T-helper 2 cell treated with Interferon-gamma antibody and Interleukin-4, amounts not matched to agents 100 ng/mL and 5 ng/mL, for 36 hours (primary cell): Measurements from ENCODE around the gene CASP5. TPM values are rescaled to one million over a fixed set of nuclear protein-coding genes. Genes with fewer than 3 reads are reported as not detected.
"Not testable (repeated sequence)": the region's sequence is repeated elsewhere in the genome, so short reads cannot be mapped to it uniquely, and the experiment has no call there.

Experiments used
- intact Hi-C: fragments of 100-400 bp; cut with micrococcal nuclease; formaldehyde crosslinking; loops from one replicate; pipeline ENCODE4 v1.15.1; 2023
- total RNA-seq: library from RNA; stranded (reverse); gene quantifications from 2 replicates; pipeline ENCODE4 v1.2.3, GENCODE V29; 2022

Gene CASP5
- total RNA-seq: not detected in 2 replicates

DNA sequence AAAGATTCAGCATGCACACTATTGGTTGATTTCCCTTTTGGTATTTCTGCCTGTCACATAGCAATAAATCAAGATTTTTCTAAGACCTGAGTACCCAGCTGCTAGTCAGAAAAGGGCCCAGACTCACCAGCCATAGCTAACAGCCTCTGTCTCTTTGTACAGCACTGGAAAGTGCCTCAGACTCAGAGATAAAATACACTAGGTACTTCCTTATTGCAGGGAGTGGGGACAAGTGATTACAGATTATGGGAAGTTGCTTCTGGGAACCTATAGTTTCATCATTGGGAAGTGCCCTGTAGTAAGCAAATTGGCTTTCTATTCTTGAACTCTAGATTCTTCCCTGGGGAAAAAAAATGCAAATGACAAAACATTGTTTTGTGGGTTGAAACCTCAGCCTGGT is at the start of gene CASP5:
Gene CASP5 (minus strand): TSS at position 166 of the 400 bp plus-strand sequence. CDS start 32 bp downstream, at position 134.
- intact Hi-C loops: no loop called here

DNA sequence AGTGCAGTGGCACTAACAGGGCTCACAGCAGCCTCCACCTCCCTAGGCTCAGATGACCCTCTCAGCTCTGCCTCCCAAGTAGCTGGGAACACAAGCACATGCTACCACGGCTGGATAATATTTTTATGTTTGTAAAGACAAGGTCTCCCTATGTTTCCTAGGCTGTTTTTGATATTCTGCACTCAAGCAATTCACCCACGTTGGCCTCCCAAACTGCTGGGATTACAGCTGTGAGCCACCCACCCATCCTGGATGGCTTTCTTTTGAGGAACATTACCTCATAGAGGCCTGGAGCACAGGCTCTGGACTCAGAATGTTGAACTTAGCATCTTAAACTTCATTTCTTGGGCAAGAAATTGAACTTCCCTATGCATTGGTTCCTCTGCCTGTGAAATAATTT is 49.1 kb upstream of the CASP5 start:
- intact Hi-C loops: not testable (repeated sequence)

DNA sequence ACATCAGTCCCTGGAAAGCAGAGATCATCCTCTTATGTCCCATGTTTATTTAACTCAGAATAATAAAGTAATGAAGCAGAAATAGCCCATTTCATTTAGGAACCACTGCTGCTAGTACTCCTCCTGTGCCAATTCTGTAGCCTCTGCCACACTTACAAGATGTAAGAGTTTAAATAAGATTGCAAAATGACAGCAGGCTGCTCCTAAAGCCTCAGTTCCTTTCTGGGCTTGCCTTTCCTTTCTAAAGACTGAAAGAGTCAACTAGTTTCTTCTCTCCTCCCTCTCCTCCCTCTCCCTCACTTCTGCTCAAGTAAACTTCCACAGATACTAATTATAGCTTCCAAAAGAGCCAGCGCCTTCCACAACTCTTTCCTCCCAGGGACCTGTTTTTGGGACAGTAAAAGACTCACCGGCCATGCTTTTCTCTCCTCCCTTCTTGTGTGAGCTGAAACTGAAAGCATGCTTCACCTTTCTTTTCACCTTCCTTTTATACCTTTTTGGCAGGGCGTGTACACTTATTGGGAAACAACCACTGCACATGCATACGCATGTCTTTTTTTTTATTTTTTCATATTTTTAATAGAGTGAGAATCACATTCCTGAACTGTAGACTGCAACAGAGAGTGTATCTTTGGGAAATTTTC is 48.2 kb upstream of the CASP5 start:
- intact Hi-C loops: no loop called here

DNA sequence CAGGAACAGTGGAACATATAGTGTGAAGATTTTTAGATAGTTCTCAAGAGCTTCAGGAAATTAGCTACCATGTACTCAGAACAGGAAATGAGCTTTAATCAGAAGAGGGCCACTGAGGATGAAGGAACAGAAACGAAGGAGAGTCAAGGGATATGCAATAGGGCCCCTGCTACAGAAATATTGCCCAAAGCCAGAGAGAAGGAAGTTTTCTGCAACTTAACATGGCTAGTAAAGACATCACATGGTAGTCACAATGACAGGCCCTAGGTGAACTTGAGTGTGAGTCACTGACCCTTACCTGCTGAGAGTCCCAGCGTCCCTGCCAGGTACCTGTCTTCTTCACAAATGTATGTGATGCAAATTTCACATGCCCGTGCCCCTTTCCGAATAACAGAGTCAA is 47.3 kb upstream of the CASP5 start:
- intact Hi-C loops: no loop called here

DNA sequence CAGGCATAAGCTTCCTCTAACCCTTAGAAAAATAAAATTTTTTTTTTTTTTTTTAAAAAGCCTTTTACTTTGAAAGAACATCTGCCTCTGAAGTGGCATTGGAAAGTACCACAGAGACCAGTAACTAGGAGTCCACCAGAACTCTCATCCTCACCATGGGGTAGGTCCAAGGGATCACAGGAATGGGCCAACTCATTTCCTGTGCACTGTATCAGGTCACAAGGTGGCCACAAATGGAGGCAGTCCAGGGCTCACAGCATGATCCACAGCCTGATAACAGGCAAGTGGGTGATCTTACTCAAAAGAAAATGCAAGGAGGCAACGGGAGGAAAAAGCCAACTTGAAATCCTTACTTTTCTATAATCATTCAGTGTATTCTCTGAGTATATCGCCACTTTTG is 46.8 kb upstream of the CASP5 start:
- intact Hi-C loops: not testable (repeated sequence)

DNA sequence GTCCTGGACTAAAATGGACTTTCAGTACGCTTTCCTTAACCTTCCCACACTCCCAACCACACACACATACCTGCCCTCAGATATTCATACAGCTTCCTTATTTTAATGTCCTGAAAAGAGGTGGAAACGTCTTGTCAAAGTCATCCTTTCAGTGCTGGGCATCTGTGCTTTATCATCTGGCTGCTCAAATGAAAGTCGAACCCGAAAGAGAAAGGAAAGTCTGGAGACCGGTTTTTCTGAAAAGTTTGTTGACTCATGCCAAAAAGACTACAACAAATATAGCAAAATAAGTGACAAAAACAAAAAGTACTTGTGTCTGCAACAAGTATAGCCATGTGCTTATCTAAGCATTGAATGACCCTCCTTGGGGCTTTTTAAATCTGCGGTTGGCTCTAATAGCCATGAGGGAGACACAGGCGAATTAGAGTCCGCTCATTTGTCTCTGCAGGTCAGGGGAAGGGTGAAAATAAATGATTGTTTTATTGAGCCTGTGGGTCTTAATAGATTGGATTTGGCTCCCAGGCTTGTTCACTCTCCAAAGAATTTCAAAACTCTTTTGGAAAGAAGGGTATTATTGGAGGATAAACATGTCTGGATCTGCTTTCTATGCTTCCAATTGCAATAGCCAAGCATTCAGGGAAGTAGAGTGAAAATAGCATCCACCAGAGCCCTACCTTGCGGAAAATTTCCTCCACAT is 40.4 kb upstream of the CASP5 start:
- intact Hi-C loops: not testable (repeated sequence)

DNA sequence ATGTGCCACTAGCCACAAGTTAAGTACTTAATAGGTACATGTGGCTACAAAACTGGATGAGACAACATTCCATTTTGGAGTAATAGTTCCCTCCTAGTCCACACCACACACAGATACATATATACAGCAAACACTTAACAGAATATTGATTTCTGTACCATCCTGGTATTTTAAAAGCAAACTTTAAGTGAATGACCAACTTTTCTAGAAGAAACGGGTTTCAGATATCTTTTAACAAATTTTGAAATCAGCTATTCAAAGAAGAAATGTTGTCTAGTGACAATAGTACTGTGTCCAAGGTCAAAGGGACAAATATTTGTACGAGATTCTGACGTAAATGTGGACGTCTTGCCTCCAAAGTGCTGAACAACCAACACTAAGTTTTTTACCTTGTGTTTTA is 34.5 kb upstream of the CASP5 start:
- intact Hi-C loops: no loop called here

DNA sequence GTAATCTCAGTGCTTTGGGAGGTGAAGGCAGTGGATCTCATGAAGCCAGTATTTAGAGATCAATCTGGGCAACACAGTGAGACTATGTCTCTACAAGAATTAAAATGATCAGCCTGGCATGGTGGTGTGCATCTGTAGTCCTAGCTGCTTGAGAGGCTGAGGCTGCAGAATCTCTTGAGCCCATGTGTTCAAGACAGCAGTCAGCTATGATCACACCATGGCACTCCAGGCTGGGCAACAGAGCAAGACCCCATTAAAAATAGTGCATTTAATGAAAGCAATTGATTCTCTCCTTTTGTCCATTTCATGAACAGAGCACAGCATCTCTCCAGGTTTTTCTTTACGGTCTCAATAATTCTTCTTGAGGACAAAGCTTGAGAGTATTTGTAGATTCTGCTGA is 33.5 kb upstream of the CASP5 start:
- intact Hi-C loops: no loop called here

DNA sequence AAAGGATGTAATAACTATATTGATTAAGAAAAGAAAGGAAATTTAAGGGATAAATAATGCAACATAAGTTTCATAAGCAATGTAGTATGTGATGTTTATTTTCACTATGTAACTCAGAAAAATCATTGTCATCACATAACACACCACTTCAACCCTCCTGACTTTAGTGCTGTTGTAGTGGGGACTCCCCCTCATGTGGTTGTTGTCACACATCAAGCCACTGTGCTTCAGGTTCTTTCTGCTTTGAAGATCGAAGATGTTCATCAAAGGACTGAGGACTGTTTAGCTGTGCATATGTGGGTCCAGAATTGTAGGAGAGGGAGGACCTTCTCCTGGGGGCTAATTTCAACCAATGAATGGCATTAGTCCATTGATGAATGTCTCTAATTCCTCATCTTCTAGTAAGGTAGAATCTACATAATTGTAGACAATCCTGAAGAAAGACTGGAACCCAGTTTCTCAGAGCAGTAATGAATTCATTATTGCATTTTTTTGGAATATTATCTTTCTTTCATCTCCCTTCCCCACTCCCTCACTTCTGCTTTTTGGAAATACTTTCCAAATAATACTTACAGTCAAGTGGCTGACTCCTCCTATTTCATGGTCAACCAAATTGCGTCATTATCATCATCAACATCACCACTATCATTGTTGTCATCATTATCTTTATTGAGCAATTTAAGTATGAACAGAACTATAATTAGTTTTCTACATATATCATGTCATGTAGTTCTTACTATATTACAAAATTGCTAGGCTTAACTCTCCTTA is 31.9 kb upstream of the CASP5 start:
- intact Hi-C loops: no loop called here

DNA sequence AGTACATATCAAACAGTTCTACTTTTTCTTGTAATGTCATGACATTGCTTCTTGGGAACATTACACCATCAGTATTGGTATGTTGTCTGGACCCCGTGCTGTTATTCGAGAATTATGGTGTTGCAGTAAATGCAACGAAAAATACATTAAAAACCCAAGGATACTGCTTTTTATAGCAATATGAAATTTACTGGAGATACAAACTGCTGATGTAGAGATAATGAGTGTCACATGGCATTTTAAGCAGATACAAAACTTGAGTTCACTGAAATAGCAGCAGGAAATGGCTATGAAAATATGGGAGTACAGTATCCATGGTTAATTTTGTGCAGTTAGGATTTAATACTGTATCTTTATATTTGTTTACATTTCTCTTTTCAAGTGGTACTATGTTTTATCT is 29.5 kb upstream of the CASP5 start:
- intact Hi-C loops: no loop called here

DNA sequence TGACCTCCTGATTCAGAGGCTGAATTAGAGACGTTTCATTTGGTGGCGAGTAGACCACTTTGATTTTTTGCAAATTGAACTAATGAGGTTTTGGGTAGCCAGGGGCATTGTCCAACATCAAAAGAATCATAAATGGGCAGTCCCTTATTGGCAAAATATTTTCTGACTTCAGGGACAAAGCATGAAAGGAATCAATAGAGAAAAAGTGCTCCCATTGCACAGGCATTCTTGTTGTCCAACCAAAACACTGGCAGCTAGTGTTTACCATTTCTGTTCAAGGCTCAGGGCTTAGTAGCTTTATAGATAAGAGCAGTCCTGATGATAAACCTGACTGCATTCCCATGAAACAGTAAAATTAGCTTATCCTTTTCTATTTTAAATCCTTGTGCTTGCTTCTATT is 28.6 kb upstream of the CASP5 start:
- intact Hi-C loops: no loop called here

DNA sequence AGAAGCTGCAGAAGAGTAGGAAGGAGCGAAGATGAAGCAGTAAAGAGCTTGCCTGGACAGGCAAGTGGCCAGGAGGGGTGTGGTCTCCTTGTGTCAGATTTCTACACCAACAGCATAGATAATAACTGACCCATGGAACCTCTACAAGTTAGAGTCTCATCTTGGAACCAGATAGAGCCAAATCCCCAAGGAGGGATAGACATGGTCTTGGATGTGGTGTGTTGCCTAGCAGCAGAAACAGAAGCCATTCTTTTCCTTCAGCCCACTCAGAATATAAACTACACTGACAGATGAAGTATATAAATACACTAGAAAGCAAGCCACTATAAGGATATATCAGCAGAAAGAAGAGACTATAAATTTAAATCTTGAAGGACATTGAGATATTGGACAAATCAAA is 26.5 kb upstream of the CASP5 start:
- intact Hi-C loops: loop anchor here (5.0 kb wide), 1 partner anchor 442 kb away; no protein-coding TSS in a partner anchor

DNA sequence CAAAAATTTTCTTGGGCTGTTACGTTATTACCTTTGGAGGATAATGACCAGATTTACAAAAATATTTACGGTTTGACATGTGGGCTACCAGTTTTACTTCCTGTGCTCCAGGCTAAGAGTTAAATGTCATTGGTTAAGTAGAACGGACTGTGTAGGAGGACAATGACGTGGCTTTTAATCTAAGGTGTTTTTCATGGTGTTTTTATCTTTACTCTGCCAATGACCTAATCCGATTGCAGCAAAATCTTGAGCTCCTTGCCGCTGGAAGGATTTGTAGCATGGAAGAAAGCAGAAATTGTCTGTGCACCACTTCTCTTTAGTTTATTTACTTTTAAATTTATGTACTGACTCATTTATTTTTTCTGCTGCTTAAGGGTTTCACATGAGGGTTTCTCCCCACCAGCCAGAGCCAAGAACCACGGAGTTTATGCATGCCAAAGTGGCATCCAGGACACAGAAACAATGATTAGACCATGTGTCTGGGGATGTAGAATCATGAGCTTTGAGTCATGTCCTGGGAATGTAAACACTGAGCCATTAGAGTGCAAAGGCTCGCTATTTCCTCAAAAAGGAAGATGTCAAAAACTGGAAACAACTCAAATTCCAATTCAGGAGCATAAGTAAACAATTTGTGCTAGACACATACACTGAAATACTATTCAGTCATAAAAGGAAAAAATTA is 24.1 kb upstream of the CASP5 start:
- intact Hi-C loops: loop anchor here (5.0 kb wide), 1 partner anchor 440 kb away; no protein-coding TSS in a partner anchor

DNA sequence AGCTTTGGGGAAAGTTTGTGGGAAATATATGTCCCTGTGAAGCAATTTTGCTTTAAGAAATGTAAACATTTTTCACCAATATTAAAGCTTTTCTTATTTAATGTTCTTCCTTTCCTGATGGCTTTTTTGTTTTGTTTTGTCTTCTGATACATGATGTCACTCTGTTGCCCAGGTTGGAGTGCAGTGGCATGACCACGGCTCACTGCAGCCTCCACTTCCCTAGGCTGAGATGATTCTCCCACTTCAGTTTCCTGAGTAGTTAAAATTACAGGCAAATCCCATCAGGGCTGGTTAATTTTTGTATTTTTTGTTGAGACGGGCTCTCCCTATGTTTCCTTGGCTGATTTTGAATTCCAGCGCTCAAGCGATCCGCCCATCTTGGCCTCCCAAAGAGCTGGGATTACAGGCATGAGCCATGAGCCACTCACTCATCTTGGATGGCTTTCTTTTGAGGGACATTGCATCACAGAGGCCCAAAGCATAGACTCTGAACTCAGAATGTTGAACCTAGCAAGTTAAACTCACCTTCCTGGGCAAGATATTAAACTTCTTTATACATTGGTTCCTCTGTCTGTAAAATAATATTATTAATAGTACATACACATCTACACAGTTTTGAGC is 22.8 kb upstream of the CASP5 start:
- intact Hi-C loops: loop anchor here (2.0 to 5.0 kb wide), 2 partner anchors 77 to 438 kb away; partner anchors contain the start of gene CASP4

DNA sequence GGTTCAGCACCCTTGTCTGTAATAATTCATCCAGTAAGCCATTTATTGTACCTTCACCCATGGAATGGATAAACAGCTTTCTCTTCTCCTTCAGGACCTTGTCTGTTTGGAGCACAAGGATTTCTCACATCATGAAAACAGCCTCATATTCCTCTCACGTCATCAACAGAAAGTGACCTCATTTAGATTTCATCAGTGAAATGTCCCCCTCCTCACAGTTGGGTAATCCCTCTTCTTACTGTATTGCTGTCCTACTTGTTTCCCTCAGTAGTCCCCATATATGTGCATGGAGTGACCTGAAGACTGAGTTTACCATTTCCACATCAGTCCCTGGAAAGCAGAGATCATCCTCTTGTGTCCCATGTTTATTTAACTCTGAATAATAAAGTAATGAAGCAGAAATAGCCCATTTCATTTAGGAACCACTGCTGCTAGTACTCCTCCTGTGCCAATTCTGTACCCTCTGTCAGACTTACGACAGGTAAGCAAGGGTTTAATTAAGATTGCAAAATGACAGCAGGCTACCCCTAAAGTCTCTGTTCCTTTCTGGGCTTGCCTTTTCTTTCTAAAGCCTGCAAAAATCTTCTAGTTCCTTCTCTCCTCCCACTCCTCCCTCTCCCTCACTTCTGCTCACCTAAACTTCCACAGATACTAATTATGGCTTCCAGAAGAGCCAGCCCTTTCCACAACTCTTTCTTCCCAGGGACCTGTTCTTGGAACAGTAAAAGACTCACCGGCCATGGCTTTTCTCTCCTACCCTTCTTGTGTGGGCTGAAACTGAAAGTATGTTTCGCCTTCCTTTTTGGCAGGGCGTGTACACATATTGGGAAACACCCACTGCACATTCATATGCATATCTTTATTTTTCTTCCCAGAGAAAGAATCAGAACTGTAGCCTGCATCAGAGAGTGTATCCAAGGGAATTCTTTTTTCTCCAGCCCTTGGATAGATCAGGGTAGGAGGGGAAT is 21.9 kb upstream of the CASP5 start, which contains the start of gene CARD16:
Gene CARD16 (minus strand): TSS at position 779 of the 968 bp plus-strand sequence. CDS start 38 bp downstream, at position 741.
- intact Hi-C loops: loop anchor here (2.0 to 5.0 kb wide), 2 partner anchors 76 to 438 kb away; partner anchors contain the start of gene CASP4

DNA sequence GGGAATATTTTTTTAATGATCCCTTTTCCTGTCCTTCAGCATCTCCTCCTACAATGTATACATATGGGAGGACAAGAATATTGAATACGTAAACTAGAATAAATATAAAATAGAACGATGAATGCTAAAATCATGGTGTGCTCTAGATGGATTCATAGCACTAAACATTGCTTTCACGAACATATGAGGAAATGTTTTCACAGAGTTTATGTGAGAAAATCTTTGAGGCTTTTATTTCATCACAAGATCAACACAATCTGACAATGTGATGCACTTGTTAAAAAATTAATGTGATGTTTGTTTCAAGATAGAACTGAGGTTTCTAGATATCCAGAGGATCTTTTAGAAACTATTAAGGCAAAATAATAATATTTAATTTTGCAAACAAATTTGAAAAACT is 19.2 kb upstream of the CASP5 start:
- intact Hi-C loops: no loop called here

DNA sequence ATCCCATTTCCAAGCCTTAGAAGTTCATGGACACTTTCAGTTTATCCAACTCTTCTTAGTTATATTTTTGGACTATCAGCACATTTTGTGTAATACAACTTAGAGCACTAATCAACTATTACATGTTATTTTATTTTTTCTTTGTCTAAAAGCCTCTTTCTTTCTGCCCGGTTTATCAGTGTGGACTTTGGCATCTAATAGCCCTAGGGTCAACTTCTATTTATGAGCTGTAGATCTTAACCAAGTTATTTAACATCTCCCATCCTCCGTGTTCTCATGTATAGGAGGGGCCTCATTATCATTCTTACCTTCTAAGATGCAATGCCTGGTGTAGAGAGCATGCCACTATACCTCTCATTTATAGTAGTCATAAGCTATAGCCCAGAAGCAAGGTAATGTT is 17.7 kb upstream of the CASP5 start:
- intact Hi-C loops: no loop called here

DNA sequence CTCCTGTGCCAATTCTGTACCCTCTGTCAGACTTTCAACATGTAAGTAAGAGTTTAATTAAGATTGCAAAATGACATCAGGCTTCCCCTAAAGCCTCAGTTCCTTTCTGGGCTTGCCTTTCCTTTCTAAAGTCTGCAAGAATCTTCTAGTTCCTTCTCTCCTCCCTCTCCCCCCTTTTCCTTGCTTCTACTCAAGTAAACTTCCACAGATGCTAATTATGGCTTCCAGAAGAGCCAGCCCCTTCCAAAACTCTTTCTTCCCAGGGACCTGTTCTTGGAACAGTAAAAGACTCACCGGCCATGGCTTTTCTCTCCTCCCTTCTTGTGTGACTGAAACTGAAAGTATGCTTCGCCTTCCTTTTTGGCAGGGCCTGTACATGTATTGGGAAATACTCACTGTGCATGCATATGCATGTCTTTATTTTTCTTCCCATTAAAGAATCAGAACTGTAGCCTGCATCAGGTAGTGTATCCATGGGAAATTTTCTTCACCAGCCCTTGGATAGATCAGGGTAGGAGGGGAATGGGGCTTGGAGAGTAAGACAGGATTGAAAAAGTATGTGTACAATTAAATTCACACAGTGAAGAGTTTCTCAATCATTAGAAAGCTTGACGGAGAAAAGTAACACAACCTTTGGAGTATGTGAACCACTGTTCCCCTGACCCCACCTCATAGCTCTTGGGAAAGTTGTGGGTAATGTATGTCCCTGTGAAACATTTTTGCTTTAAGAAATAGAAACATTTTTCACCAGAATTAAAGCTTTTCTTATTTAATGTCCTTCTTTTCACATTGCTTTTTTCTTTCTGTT is 12.0 kb upstream of the CASP5 start, which contains the start of gene CASP1:
Gene CASP1 (minus strand): TSS at position 332 of the 808 bp plus-strand sequence. CDS start 31 bp downstream, at position 301.
- intact Hi-C loops: loop anchor here (5.0 kb wide), 1 partner anchor 67 kb away; no protein-coding TSS in a partner anchor

DNA sequence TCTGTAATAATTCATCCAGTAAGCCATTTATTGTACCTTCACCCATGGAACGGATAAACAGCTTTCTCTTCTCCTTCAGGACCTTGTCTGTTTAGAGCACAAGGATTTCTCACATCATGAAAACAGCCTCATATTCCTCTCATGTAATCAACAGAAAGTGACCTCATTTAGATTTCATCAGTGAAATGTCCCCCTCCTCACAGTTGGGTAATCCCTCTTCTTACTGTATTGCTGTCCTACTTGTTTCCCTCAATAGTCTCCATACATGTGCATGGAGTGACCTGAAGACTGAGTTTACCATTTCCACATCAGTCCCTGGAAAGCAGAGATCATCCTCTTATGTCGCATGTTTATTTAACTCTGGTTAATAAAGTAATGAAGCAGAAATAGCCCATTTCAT is 11.4 kb upstream of the CASP5 start:
- intact Hi-C loops: loop anchor here (5.0 kb wide), 1 partner anchor 68 kb away; no protein-coding TSS in a partner anchor
